Measurements from ENCODE around the gene SLC25A25.
"Not testable (repeated sequence)": the region's sequence is repeated elsewhere in the genome, so short reads cannot be mapped to it uniquely, and the experiment has no call there.

Gene SLC25A25

GRCh38 chr9:128109050-128109709, 41.1 kb downstream of the SLC25A25 start:
- DNase-seq (ENCODE audit: low spot score): no peak

- DNase-seq (ENCODE audit: low spot score): not testable (repeated sequence)
These were observed 43.7 kb downstream of the SLC25A25 start for GRCh38 chr9:128111726-128112125.

DNA sequence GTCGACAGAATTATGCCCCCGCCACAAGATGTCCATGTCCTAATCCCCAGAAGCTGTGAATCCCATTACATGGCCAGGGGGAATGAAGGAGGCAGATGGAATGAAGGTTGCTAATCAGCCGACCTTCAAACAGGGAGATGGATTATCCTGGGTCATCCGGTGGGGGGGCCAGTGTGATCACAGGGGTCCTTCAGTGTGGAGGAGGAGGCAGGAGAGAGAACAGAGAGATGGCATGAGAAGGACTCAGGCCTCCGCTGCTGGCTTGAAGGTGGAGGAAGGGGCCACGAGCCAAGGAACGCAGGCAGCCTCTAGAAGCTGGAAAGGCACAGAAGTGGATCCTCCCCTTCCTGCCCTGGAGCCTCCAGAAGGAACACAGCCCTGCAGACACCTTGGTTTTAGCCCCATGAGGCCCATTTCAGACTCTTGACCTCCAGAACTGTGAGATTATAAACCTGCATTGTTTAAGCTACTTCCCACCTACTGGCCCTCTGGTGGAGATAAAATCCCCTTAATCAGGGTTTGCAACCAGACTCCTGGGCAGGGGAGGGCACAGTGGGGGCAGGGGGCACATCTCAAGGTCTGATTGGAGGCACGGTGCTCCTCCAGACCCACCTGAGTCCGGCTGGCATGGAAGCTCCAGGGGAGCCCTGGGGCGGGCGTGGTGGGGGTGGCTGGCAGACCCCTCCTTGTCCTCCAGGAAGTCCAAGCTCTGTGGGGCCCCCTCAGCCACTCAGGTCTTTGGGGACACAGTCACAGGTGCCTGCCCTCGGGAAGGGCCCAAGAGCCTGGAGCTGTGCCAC, 45.7 kb downstream of the SLC25A25 start:
- DNase-seq (ENCODE audit: low spot score): no peak

- DNase-seq (ENCODE audit: low spot score): no peak
These were observed 46.5 kb downstream of the SLC25A25 start for GRCh38 chr9:128114326-128115186.

GRCh38 chr9:128115187-128116103, 47.4 kb downstream of the SLC25A25 start:
- no peak for DNase-seq (ENCODE audit: low spot score)

DNA sequence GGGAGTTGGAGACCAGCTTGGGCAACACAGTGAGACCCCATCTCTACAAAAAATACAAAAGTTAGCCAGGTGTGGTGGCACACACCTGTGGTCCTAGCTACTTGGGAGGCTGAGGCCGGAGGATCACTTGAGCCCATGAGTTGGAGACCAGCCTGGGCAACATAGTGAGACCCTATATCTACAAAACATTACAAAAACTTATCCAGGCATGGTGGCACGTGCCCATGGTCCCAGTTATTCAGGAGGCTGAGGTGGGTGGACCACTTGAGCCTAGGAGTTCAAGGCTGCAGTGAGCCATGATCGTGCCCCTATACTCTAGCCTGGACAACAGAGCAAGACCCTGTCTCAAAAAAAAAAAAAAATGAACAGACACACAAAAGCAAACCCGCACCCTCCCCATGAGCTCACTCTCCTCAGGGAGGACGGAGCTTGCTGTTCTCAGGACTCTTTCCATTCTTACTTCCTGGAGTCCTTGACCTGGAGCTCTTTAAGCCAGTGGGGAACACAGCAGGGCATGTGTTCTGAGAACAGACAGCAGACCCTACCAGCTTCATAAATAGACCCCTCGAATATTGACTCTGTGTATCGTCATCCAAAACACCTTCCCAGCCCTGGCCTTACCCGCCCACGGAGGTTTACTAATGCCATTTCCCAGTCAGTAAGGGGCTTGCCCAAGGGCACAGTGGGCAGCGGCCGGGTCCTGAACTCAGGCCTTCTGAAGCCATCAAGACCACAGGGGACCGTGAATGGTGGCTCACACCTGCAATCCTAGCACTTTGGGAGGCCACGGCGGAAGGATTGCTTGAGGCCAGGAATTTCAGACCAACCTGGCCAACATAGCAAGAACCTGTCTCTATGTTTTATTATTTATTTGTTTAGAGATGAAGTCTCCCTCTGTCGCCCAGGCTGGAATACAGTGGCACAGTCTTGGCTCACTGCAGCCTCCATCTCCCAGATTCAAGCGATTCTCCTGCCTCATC, 48.4 kb downstream of the SLC25A25 start:
- no peak for DNase-seq (ENCODE audit: low spot score)

GRCh38 chr9:128117613-128118471, 49.8 kb downstream of the SLC25A25 start:
- DNase-seq (ENCODE audit: low spot score): peak; percentile 87

DNA sequence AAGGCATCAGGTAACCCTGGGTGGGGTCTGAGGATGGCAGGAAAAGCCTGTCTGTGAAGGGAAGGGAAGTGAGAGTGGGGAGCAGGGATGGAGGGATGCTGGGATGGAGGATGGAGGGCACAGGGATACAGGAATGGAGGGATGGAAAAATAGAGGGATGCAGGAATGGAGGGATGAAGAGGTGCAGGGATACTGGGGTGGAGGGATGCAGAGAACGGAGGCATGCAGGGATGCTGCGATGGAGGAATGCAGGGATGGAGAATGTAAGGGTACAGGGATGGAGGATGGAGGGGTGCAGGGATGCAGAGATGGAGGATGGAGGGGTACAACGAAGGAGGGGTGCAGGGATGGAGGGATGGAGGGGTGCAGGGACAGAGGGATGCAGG, 50.4 kb downstream of the SLC25A25 start:
- DNase-seq (ENCODE audit: low spot score): no peak

DNA sequence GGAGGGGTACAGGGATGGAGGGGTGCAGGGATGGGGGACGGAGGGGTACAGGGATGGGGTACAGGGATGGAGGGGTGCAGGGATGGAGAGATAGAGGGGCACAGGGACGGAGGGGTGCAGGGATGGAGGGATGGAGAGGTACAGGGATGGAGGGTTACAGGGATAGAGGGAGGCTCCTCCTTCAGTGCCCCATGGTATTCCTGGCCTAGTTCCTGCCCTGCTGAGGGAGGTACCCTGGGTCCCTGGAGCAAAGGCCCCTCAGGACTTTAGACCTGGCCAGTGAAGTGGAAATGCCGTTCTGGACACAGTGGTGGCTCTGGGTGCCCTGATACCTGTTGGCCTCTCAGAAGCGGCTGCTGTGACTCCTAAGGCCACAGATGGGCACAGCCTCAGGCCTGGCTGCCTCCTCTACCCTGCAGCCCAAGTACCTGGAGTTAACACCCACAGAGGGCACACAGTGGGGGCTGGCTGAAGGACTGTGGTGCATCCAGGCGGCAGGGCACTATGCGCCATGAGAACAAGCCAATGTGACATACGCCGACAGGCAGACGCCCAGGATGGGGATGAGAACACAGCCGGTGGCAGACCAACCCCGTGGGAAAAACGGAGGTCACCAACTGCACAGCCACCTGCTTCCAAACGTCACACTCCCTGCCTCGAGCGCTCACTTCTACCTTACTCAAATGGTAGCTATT, 51.1 kb downstream of the SLC25A25 start:
- DNase-seq (ENCODE audit: low spot score): no peak

GRCh38 chr9:128120061-128120740, 52.2 kb downstream of the SLC25A25 start:
- no peak for DNase-seq (ENCODE audit: low spot score)

DNA sequence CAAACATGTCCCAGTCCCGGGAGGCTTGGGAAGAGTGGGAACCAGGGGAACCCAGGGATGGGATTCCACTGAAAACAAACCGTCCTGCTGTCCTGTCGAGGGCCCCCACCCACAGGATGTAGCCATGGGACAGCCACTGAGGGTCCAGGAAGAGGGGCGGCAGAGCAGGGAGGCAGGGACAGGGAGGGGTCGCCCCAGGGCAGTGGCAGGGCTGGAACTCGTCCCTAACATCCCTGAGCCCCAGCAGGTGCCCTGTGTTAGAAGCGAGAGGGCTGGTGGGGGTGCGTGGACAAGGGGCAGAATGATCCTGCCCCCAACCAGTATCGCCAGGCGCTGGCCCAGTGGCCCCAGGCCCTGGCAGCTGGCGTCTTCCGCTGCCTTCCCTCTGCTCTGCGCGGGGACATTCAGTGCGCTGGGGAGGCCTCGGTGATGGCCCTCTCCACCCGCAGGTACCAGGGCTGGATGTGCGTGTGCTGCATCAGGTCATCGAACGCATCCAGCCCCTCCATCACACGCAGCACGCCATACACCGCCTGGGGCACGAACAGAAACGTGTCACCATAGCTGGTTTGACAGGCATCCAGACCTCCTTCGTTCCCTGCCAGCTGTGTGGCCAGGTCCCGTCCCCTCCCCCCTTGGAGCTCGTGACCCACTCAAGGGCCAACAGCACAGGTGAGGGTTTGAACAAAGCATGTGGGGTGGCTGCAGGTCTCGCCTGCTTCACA, 52.9 kb downstream of the SLC25A25 start:
- no peak for DNase-seq (ENCODE audit: low spot score)

DNA sequence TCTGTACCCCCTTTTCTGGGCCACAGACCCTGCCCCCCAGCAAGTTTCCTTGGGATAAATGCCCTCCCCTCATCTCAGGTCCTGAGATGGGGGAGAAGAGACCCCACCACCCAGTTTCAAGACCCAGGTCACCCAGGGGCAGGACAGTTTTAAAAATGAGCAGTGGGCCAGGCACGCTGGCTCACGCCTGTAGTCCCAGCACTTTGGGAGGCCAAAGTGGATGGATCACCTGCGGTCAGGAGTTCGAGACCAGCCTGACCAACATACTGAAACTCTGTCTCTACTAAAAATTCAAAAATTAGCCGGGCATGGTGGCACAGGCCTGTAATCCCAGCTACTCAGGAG, 53.4 kb downstream of the SLC25A25 start:
- DNase-seq (ENCODE audit: low spot score): no peak

- no peak for DNase-seq (ENCODE audit: low spot score)
These were observed 54.1 kb downstream of the SLC25A25 start for GRCh38 chr9:128121924-128122808.

GRCh38 chr9:128122809-128123175, 54.8 kb downstream of the SLC25A25 start:
- DNase-seq (ENCODE audit: low spot score): no peak

DNA sequence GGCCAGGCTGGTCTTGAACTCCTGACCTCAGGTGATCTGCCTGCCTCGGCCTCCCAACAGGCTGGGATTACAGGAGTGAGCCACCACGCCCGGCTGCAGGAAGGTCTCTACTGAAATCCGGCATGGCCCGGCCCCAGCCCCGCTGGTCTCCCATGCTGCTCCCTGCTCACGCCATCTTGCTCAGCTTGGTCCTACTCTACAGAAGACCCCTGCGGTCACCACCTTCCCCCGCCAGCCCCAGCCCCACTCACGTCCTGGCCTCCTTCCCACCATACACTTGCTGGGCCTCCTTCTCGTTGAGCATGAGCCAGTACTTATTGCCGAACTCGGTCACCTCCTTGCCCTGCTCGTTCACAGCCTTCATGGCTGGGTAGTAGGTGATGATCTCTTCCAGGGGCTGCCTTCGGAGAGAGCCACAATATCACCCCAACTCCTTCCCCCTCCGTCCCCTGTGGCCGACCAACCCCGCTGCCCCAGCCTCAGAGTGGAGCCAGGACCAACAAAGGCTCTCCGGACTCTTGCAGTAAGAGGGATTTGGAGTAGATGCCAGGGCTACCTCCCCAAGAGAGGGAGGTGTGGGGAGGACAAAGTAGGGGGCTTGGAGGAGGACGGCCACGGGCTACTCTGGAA, 55.5 kb downstream of the SLC25A25 start:
- no peak for DNase-seq (ENCODE audit: low spot score)

GRCh38 chr9:128124451-128124850, 56.4 kb downstream of the SLC25A25 start:
- no peak for DNase-seq (ENCODE audit: low spot score)

Measured in hepatic stellate cell (primary cell).